CD4-positive, alpha-beta T cell treated with Interferon gamma for 1 hour (primary cell): Measurements from ENCODE around the gene PPM1G.
"Not testable (repeated sequence)": the region's sequence is repeated elsewhere in the genome, so short reads cannot be mapped to it uniquely, and the experiment has no call there.

Experiments used
- DNase-seq: peaks from one replicate; pipeline ENCODE4 v3.0.0-alpha.2; 2020

The PPM1G gene

DNA sequence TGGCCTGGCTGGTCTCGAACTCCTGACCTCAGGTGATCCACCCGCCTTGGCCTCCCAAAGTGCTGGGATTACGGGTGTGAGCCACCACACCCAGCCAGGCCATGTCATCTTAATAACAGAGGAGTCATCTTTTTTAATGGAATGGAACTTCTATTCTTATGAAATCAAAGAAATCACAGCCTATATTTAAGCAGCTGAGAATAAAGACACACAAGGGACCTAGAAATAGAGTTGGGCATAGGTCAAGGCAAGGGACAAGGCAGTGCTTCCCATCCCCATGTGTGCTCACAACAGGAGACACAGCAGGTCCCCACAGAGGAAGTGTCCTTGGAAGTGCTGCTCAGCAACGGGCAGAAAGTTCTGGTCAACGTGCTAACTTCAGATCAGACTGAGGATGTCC is 35.8 kb downstream of the PPM1G start:
- DNase-seq: no peak

DNA sequence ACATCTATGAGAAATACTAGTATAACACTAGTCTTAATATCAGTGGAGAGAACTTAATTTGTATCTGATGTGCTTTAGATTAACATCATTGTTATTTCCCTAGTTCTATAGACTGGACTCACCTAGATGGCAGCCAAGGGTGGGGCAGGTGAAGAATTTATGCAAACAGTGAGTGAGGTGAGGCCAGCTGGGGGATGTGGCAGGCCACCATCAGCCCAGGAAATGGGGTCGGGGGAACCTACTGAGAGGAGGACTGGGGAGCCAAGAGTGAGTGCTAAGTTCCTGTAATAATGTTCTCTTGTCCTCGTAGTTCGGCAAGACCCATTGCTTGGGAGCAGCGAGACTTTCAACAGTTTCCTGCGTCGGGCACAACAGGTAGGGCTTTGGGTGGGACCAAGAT is 36.5 kb downstream of the PPM1G start:
- no peak for DNase-seq

DNA sequence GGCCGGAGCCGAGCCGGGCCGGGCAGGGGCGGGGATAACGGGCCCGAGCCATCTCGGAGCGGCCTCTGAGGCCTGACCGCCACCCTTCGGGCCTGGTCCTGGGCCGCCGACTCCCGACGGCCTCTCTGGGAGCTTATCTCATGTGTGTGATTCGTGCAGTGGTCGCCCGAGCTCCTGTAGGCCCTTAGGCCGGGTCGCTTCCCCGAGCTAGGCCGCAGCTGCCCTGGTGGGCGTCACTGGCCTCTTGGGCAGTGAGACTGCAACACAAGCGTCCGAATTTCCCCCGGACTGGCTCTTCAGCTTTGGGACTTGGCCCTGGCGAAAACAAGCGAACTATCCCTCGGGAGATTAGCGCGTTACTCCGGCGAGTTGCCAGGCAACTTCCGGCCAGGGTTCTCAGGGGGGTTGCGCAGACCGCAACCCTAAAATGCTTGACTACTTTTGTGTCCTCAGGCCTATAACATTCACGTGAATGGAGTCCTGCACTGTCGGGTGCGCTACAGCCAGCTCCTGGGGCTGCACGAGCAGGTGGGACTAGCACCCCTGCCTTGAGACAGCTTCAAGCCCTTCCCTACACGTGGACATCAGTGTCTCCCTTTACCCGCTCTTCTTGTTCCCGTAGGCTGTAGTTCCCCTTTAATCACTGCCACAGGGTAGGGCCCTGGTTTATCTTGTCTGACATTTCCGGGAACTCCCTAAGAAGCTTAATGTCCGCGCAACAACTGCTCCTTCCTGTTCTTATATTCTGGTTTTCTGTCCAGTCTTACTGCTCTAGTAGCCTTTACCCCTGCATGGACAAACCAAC is 38.4 kb downstream of the PPM1G start:
- DNase-seq: peak; percentile 57

DNA sequence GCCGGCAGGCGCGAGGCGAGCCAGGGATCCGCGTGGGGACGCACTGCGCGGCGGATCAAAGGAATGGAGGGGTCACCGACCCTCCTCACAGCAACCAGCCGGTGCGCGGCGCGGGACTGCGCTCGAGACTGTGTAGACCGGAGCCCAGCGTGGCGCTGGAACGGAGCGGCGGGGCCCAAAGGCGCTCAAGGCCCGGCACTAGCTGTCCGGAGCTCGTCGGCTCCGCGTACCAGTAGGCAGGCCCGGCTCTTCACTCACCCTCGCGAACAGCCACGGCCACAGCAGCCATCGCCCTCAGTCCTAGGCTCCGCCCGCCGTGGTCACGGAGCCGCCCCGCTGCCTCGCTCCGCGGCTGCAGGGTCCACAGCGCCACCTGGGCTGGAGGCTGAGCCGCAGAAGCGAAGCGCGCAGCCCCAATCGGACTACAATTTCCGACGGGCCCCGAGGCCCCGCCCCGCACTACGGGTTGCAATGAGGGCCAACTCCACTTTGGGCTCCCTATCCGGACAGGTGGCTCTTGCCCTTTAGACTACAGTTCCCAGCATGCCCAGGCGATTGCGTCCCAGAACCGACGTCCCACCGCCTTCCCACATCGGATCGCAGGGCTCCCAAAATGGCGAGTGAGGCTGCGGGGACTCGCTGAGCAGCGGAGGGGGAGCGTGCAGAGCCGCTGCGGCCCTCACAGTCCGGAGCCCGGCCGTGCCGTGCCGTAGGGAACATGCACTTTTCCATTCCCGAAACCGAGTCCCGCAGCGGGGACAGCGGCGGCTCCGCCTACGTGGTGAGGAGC is 39.2 kb downstream of the PPM1G start, which contains the start of the genes EIF2B4 and SNX17:
EIF2B4 (minus strand) TSS at position 313 of the 790 bp plus-strand sequence; CDS start at position 289, 24 bp downstream.
SNX17 (plus strand) TSS at position 591 of the 790 bp plus-strand sequence; CDS start at position 719, 128 bp downstream.
- peak; percentile 99 for DNase-seq

DNA sequence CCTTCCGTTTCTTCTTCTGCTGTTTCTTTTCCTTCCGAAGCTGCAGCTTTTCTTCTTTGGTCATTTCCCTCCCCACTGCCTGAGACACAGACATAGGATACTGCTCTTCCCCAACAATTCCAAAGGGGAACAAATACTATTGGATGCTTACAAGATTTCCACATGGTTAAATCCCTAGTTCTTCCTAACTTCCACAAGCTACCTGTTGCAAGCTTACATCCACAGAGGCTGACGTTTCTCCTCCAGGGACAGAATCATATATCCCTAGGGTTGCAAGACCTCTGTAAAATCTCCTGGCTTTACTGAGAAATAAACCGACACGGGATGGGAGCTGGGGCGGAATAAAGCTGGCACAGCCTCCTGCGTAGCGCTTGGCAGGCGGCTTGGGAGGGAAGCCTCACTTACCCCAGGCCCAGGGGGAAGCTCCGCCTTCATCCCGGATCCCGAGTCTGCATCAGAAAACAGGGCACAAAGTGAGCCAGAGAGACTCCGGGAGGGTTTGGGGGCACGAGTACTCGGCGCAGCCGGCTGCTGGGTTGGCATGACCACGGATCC is 39.8 kb downstream of the PPM1G start:
- no peak for DNase-seq

DNA sequence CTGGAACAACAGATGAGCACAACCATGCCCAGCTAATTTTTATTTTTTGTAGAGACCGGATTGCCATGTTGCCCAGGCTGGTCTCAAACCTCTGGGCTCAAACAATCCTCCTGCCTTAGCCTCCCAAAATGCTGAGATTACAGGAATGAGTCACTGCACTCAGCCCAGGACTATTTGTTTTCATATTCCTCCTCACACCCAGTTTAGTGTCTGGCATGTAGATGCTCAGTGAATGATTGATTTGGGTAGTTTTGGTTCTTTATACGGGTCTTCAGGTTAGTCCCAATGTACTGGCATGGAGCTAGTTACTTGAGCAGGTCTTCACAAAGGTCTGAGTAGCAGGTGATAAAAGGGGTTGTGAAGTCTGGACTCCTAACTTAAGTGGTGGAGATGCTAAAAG is 45.5 kb downstream of the PPM1G start:
- DNase-seq: no peak

DNA sequence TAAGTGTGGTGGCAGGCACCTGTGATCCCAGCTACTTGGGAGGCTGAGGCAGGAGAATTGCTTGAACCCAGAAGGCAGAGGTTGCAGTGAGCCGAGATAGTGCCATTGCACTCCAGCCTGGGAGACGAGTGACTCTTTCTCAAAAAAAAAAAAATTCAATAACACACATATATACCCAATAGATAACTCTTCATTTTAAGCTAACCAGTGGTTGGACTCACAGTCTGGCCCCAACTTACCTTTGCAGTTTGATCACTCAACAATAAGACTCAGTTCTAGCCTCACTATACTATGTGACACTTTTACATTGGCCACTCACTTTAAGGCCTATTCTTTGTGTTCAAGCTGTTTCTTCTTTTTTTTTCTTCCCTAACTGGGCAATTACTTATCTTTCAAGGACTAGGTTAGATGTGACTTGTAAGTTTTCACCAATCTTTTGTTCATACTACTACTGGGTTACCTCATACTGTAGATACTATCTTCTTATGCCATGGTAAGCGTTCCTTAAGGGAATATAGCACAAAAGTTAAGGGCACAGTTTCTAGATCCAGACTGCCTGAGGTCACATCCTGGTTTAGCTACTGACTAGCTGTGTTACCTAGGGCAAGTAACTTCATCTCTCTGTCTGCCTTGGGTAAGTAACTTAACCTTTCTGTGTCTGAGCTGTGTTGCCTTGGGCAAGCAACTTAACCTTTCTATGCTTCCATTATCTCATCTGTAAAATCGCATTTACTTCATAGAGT is 46.5 kb downstream of the PPM1G start:
- no peak for DNase-seq

DNA sequence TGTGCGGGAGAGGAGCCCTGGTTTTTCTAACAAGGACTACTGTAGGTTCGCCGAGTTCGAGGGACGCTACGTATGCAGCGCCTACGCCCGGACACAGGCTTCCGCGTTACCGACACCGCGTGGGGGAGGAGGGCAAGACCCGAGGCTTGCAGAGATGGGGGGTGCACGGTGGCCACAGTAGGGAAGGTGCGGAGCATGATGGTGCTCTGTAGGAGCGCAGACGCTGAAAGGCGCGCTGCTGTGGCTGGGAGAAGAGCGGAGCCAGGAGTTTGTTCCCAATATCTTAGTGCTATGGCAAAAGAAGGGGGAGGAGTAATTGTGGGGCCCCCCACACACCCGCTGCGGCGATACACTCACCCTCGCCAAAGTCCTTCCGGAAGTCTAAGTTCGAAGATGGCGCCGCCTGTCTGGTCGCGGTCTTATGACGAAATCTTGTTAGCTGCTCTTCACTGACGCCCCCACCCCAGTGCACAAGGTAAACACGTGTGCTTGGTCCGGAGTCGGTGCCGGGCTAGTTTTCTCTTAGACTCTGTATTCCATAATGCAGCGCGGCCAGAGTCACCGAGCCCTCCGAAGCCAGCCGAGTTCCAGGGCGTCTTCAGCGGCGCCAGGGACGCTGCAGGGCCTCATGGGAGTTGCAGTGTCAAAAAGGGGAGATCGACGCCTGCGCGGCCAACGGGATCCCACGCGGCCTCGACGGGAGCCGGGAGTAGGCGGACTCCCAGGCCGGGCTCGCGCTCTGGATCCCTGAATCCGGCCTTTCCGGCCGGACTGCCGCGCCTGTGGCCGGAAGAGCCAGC is 52.8 kb downstream of the PPM1G start, which contains the start of gene GTF3C2:
GTF3C2 (minus strand) TSS at position 383 of the 800 bp plus-strand sequence. CDS start 13,210 bp downstream, outside the sequence.
- peak; percentile 92 for DNase-seq

DNA sequence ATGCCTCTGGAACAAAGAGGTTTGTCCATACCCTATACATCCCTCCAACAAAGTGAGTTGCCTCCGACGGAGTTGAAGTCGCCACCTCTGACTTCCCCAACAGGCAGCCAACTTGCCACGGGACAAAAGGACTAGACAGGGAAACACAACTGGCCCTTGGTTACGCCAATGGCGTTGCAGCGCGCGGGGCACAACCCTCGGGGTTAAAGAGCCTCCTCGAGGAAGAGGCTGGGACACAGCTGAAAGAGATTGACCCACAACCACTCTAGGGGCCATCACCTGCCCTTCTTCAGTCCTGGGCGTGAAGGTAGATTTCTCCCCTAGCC is 53.4 kb downstream of the PPM1G start:
- DNase-seq: no peak

DNA sequence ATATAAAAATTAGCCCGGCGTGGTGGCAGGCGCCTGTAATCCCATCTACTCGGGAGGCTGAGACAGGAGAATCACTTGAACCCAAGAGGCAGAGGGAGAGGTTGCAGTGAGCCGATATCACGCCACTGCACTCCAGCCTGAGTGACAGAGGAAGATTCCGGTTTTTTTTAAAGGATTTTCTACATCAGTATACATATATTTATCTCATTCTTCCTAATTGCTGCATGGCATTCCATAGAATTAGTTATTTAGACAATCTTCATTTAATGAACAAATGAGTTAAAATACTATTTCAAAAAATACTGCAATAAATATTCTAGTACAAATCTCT is 54.8 kb downstream of the PPM1G start:
- DNase-seq: no peak

DNA sequence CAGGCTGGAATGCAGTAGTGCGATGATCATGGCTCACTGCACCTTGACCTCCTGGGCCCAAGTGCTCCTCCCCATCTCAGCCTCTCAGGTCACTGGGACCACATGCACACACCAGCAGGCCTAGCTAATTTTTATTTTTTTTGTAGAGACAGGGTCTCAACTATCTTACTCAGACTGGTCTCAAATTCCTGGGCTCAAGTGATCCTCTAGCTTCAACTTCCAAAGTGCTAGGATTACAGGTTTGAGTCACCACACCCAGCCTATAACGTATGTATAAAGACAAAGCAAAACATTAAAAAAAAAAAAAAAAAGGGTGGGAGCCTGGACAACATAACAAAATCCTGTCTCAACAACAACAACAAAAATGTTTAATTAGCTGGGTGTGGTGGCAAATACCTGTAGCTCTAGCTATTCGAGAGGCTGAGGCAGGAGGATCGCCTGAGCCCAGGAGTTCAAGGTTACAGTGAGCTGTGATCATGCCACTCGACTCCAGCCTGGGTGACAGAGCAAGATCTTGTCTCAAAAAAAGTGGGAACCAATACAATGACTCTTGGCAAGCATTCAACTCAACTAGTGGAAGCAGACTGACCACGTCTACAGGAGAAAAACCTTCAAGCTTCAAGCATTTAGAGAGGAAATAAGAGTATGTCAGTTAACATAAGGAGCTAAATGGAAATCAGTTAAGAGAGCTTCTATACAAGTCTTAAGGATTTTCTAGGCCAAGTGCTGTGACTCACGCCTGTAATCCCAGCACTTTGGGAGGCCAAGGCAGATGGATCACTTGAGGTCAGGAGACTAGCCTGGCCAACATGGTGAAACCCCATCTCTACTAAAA is 55.4 kb downstream of the PPM1G start:
- no peak for DNase-seq

DNA sequence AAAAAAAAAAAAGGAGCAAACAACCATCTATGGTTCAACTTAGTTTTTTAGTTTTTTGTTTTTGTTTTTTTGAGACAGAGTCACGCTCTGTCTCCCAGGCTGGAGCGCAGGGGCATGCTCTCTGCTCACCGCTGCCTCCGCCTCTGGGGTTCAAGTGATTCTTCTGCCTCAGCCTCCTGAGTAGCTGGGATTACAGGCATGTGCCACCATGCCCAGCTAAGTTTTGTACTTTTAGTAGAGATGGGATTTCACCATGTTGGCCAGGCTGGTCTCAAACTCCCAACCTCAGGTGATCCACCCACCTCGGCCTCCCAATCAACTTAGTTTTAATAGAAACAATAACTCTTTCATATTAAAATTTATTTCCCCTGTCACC is 56.0 kb downstream of the PPM1G start:
- DNase-seq: not testable (repeated sequence)

DNA sequence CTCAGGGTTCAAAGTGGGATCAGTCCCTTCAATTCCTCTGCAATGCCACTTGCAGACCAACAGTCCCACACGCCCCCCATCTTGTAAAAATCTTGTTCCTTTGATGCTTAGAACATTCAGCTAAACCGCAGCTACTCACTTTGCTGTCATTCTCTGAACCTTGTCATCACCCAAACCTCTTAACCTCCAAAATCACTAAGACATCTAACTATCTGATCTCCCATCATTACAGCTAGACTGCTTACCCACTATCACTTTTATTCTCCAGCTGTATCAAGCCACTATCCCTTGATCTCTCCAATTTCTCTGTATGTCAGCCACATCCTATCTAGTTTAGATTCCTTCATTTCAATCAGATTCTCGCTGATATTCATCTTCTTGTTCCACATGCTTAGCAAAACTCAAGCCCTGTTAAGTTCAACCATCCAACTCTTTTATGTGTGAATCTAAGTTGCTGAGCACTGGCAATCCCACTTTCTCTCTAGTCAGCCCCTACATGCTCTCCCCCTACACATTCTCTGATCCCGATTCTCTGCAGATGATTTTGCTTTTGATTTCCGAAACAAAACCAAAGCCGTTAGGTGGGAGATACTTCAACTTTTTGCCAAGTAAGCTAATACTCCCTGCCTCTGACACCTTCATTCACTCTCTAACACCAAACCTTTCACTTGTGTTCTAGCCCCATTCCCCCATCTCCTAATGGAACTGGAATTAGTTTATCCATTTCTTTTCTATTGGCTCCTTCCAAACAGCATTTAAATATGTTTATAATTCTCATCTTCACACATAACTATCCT is 57.4 kb downstream of the PPM1G start:
- DNase-seq: no peak

DNA sequence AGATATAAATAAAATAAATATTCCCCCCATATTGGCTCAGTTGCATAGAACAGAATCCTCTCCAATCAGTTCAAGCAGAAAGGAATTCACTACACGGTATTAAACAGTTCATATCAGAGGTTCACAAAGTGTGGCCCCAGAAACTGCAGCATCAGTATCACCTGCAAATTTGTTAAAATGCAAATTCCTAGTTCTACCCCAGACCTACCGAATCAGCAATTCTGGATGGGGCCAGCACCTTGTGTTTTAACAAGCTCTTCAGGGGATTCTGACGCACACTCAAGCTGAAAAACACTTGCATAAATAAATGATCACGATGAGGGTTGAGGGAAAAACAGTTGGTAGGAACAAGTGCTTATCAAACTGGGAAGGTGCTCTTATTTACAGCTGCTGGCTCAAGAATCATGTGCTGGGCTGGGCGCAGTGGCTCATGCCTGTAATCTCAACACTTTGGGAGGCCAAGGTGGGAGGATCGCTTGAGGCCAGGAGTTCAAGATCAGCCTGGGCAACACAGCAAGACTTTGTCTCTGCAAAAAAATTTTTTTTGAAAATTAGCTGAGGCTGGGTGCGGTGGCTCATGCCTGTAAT is 59.2 kb downstream of the PPM1G start:
- no peak for DNase-seq

DNA sequence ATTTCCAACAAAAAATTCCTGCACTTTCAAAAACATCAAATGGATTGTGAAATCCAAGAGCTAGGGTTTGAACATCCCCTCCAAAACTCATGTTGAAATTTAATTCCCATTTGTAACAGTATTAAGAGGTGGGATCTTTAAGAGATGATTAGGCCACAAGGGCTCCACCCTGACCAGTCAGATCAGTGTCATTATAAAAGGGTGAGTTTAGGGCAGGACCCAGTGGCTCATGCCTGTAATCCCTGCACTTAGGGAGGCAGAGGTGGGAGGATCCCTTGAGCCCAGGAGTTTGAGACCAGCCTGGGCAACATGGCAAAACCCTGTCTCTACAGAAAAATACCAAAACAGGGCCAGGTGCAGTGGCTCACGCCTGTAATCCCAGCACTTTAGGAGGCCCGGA is 61.8 kb downstream of the PPM1G start:
- no peak for DNase-seq

DNA sequence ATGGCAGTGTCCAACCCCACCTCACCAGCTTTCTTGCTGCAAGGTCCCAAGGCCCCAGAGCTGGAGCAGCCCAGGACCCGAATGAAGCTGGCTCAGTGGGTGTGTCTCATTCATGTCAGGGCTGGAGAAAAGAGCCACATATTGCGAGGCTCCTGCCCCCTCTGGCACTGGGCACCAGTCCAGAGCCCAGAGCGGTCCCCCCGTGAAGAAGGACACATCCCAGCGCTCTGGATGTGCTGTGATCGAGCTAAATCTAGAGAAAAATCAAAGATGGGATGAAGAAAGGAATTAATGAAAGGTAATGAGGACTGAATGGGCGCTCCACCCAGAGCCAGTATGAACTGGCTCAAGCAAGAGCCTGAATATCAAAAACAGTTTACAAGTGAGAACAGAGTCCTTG is 73.2 kb downstream of the PPM1G start:
- no peak for DNase-seq

DNA sequence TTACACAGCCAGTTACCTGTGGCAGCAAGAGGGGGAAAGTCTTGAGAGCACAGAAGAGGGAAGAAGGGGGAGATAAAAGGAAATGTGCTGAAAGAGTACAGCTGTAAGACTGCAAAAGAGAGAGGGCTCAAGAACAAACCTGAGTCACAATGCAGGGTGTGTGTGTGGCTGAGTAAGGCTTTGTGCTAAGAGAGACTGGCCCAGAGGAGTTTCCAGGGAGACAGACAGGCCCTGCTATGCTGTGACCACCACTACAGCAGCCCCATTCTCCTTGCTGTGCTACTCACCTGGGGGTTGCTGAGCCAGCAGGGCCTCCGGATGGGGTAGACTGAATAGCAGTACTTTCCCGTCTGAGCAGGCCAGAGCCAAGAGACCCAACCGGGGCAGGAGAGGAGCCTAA is 74.1 kb downstream of the PPM1G start:
- DNase-seq: no peak
